NB4 (cell line): ENCODE data around the gene MOB1B.

Source experiments
- DNase-seq: peaks from one replicate; pipeline ENCODE4 v3.0.0; 2010; ENCODE audit warnings: low read depth
- H3K4me3 ChIP-seq: one replicate; pipeline ENCODE4 v1.5.1; 2011; ENCODE audit warnings: mild to moderate bottlenecking, low read depth, low read length, moderate library complexity
- MYC ChIP-seq: IDR thresholded peaks from 2 replicates; pipeline ENCODE4 v1.6.1; 2011; ENCODE audit warnings: low read depth, low read length
- POLR2A ChIP-seq: IDR thresholded peaks from 2 replicates; pipeline ENCODE4 v1.6.1; 2011; ENCODE audit warnings: mild to moderate bottlenecking; ENCODE audit not compliant: insufficient read length; ENCODE audit errors: extremely low read depth
- TF ChIP-seq, protein P1 (sequence below): IDR thresholded peaks from one replicate; pipeline ENCODE4 v1.5.1; 2012; ENCODE audit warnings: low read depth, low read length
- TF ChIP-seq, protein P2 (sequence below): IDR thresholded peaks from 2 replicates; pipeline ENCODE4 v1.6.1; 2011; ENCODE audit warnings: low read depth, low read length

MOB1B gene

GRCh38 chr4:70902577-70903290 is 565 bp downstream of the MOB1B start:
- TF ChIP-seq MYC (no peak), POLR2A (no peak)
- TF ChIP-seq, protein P1, sequence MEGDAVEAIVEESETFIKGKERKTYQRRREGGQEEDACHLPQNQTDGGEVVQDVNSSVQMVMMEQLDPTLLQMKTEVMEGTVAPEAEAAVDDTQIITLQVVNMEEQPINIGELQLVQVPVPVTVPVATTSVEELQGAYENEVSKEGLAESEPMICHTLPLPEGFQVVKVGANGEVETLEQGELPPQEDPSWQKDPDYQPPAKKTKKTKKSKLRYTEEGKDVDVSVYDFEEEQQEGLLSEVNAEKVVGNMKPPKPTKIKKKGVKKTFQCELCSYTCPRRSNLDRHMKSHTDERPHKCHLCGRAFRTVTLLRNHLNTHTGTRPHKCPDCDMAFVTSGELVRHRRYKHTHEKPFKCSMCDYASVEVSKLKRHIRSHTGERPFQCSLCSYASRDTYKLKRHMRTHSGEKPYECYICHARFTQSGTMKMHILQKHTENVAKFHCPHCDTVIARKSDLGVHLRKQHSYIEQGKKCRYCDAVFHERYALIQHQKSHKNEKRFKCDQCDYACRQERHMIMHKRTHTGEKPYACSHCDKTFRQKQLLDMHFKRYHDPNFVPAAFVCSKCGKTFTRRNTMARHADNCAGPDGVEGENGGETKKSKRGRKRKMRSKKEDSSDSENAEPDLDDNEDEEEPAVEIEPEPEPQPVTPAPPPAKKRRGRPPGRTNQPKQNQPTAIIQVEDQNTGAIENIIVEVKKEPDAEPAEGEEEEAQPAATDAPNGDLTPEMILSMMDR: no peak
- TF ChIP-seq, protein P2, sequence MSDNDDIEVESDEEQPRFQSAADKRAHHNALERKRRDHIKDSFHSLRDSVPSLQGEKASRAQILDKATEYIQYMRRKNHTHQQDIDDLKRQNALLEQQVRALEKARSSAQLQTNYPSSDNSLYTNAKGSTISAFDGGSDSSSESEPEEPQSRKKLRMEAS: no peak
- DNase-seq: peak; percentile 52
- peak overlapping the region; percentile 65 for H3K4me3 ChIP-seq

DNA sequence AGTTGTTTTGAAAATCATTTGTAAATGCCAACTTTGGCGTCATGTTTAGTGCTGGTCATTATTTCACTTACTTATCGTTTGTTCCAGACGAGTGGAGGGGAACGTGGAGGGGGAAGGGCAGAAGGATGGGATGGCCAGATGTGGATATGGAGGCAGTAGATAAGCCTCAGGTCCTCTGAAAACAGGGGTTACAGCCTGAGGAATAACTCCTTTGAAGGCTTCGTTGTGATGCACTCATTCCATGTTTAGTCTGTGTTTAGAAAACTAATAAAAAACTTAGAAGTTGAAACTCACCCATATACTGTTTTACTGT is 1.1 kb downstream of the MOB1B start:
- DNase-seq: no peak
- TF ChIP-seq, protein P1: no peak
- TF ChIP-seq MYC: no peak
- TF ChIP-seq POLR2A: no peak
- TF ChIP-seq, protein P2: no peak
- peak overlapping the region; percentile 65 for H3K4me3 ChIP-seq

- TF ChIP-seq POLR2A (no peak), MYC (no peak)
- TF ChIP-seq, protein P1: no peak
- TF ChIP-seq, protein P2: no peak
- no peak overlapping the region for H3K4me3 ChIP-seq
- no peak for DNase-seq
Measured at GRCh38 chr4:70908993-70909556, 6.9 kb downstream of the MOB1B start.

DNA sequence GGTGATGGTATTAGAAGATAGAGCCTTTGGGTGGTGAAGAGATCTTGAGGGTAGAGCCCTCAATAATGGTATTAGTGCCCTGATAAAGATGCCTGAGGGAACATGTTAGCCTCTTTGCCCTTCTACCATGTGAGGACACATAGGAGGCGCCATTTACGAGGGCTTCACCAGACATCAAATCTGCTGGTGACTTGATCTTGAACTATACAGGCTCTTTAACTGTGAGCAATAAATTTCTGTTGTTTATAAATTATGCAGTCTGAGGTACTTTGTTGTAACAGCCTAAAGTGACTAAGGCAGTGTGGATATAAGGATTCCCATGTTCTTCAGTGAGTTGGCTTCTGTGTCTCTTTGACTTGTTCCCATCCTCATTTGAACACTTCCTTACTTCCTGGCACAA is 11.8 kb downstream of the MOB1B start:
- DNase-seq: no peak
- H3K4me3 ChIP-seq: no peak overlapping the region
- TF ChIP-seq, protein P2: no peak
- no peak for TF ChIP-seq POLR2A
- TF ChIP-seq, protein P1: no peak
- TF ChIP-seq MYC: no peak

DNA sequence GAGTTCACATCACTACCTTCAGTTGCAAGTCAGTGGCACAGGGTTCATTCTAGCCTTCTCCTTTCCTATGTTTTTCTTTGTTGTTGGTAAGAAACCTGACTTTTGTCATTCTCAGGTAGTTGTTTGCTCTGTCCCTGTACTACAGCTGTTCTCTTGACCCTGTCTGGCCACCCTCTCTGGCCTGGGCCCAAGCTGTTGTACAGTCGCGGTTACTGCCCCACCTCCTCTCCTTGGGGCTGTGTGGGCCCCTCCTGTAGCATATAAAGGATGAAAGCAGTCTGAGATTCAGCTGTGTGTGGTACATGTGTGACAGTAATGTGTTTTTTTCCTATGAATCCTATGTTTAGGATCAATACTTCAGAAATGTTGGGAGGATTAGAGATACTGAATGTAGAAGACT is 12.5 kb downstream of the MOB1B start:
- TF ChIP-seq POLR2A (no peak), MYC (no peak)
- TF ChIP-seq, protein P1: no peak
- TF ChIP-seq, protein P2: no peak
- no peak overlapping the region for H3K4me3 ChIP-seq
- no peak for DNase-seq
